Measurements from ENCODE around the gene BCL11B. TPM values are rescaled to one million over a fixed set of nuclear protein-coding genes. Genes with fewer than 3 reads are reported as not detected.

Gene BCL11B
- total and polyA plus RNA-seq, 2 donors (not counting 1 experiment from before 2014, with no cell fraction given) = 0.33 to 0.42 TPM

GRCh38 chr14:99262977-99263448 lies 9.0 kb downstream of the BCL11B start:
- DNase-seq (no peak), ATAC-seq (ENCODE audit: low read depth) (no peak)
- H3K4me3 Mint-ChIP-seq = no peak overlapping the region
- ChIA-PET POLR2A (no interaction called here), CTCF (no interaction called here)
- no peak overlapping the region for H3K4me3 ChIP-seq (ENCODE audit: control extremely low read depth in 1 of 5, extremely low read depth in 1 of 5, insufficient read depth in 1 of 5, low read depth in 2 of 5, low read length in 4 of 5)
- WGBS (ENCODE audit: insufficient coverage) = 9% methylated on average over 10 of the region's 11 CpGs
- TF ChIP-seq CTCF (IDR thresholded peaks at IDR 0.05) (no peak), EZH2 (IDR thresholded peaks at IDR 0.05; ENCODE audit: borderline replicate concordance, insufficient read depth, low read depth, low read length, poor library complexity, severe bottlenecking) (no peak)
- H3K4me2 ChIP-seq (replicated peaks; ENCODE audit: low read depth, low read length, poor library complexity, severe bottlenecking) = no peak overlapping the region
- H3K27me3 ChIP-seq (replicated peaks in 1 of 4; ENCODE audit: control extremely low read depth in 1 of 4, control insufficient read depth in 3 of 4, insufficient read depth in 4 of 4, low read length in 3 of 4) = peaks cover 0 to 52% (median 19%) of the 10 kb centered on the region in 4 experiments
- no peaks in the 10 kb centered on the region for H3K36me3 ChIP-seq (replicated peaks in 1 of 2; ENCODE audit: control extremely low read depth in 1 of 2, control insufficient read depth in 1 of 2, extremely low read depth in 1 of 2, insufficient read depth in 2 of 2, low read length in 1 of 2)
- H3K27me3 Mint-ChIP-seq = peaks cover 81% of the 10 kb centered on the region
- H3K27ac ChIP-seq (ENCODE audit: low read length in 2 of 2) = no peak overlapping the region
- intact Hi-C loops (cut with micrococcal nuclease) = no loop called here
- peaks cover 4 to 9% of the 10 kb centered on the region in 2 donors for H3K4me1 ChIP-seq (ENCODE audit: control insufficient read depth in 2 of 2, insufficient read depth in 2 of 2, low read length in 2 of 2)
- no peak overlapping the region for H3K27ac Mint-ChIP-seq
- H3K4me1 Mint-ChIP-seq = peaks cover 9% of the 10 kb centered on the region
- no peaks in the 10 kb centered on the region for H3K79me2 ChIP-seq (ENCODE audit: control insufficient read depth, insufficient read depth, low read length)
- H3K9me3 Mint-ChIP-seq (ENCODE audit: insufficient read depth) = no peaks in the 10 kb centered on the region
- H4K20me1 ChIP-seq (ENCODE audit: control insufficient read depth, insufficient read depth, low read length, poor library complexity, severe bottlenecking) = no peaks in the 10 kb centered on the region
- H3K9me3 ChIP-seq (ENCODE audit: control extremely low read depth in 1 of 3, control insufficient read depth in 2 of 3, insufficient read depth in 1 of 3, low read length in 2 of 3) = peaks cover 0 to 3% (median 2%) of the 10 kb centered on the region in 3 donors
- H3K9ac ChIP-seq (ENCODE audit: low read length) = no peak overlapping the region
- no peak overlapping the region for H2AFZ ChIP-seq (ENCODE audit: insufficient read depth, low read depth, low read length, poor library complexity, severe bottlenecking)

GRCh38 chr14:99261912-99262787 lies 9.8 kb downstream of the BCL11B start:
- Histone ChIP-seq H3K4me1 (ENCODE audit: control insufficient read depth in 2 of 2, insufficient read depth in 2 of 2, low read length in 2 of 2) (peaks cover 4 to 9% of the 10 kb centered on the region in 2 donors), H3K4me2 (replicated peaks; ENCODE audit: low read depth, low read length, poor library complexity, severe bottlenecking) (no peak overlapping the region), H3K27me3 (replicated peaks in 1 of 4; ENCODE audit: control extremely low read depth in 1 of 4, control insufficient read depth in 3 of 4, insufficient read depth in 4 of 4, low read length in 3 of 4) (peaks cover 0 to 47% (median 15%) of the 10 kb centered on the region in 4 experiments), H3K4me3 (ENCODE audit: control extremely low read depth in 1 of 5, extremely low read depth in 1 of 5, insufficient read depth in 1 of 5, low read depth in 2 of 5, low read length in 4 of 5) (no peak overlapping the region), H3K79me2 (ENCODE audit: control insufficient read depth, insufficient read depth, low read length) (no peaks in the 10 kb centered on the region), H3K27ac (ENCODE audit: low read length in 2 of 2) (no peak overlapping the region), H3K9ac (ENCODE audit: low read length) (no peak overlapping the region), H3K36me3 (replicated peaks in 1 of 2; ENCODE audit: control extremely low read depth in 1 of 2, control insufficient read depth in 1 of 2, extremely low read depth in 1 of 2, insufficient read depth in 2 of 2, low read length in 1 of 2) (no peaks in the 10 kb centered on the region), H2AFZ (ENCODE audit: insufficient read depth, low read depth, low read length, poor library complexity, severe bottlenecking) (no peak overlapping the region), H4K20me1 (ENCODE audit: control insufficient read depth, insufficient read depth, low read length, poor library complexity, severe bottlenecking) (no peaks in the 10 kb centered on the region), H3K9me3 (ENCODE audit: control extremely low read depth in 1 of 3, control insufficient read depth in 2 of 3, insufficient read depth in 1 of 3, low read length in 2 of 3) (peaks cover 0 to 11% (median 0%) of the 10 kb centered on the region in 3 donors)
- peaks cover 74% of the 10 kb centered on the region for H3K27me3 Mint-ChIP-seq
- ATAC-seq (ENCODE audit: low read depth) = no peak
- no peaks in the 10 kb centered on the region for H3K9me3 Mint-ChIP-seq (ENCODE audit: insufficient read depth)
- ChIA-PET POLR2A (no interaction called here), CTCF (no interaction called here)
- 16% methylated on average over 15 of the region's 25 CpGs for WGBS (ENCODE audit: insufficient coverage)
- no peak overlapping the region for H3K27ac Mint-ChIP-seq
- peaks cover 9% of the 10 kb centered on the region for H3K4me1 Mint-ChIP-seq
- intact Hi-C loops (cut with micrococcal nuclease) = no loop called here
- no peak overlapping the region for H3K4me3 Mint-ChIP-seq
- no peak for DNase-seq
- TF ChIP-seq EZH2 (IDR thresholded peaks at IDR 0.05; ENCODE audit: borderline replicate concordance, insufficient read depth, low read depth, low read length, poor library complexity, severe bottlenecking) (no peak), CTCF (IDR thresholded peaks at IDR 0.05) (no peak)
